Body of pancreas (tissue), 4 donors: ENCODE measurements around the gene CDC25B.

Source experiments
- CTCF ChIP-seq, 7 experiments: fragments of 450-650 bp in 4 of 7; fragments of 200-600 bp in 3 of 7; sonication (generic) in 3 of 7; IDR thresholded peaks; one replicate each; pipeline ENCODE4 v1.5.1; 2016 to 2019; ENCODE audit warnings: antibody characterized with exemption in 7 of 7
- POLR2A ChIP-seq, 3 donors: fragments of 450-650 bp; IDR thresholded peaks; one replicate each; pipeline ENCODE4 v1.6.1; 2016; ENCODE audit warnings: antibody characterized with exemption in 3 of 3, mild to moderate bottlenecking in 2 of 3

GRCh38 chr20:3782597-3782996 lies 13.5 kb upstream of the CDC25B start:
- TF ChIP-seq CTCF (IDR thresholded peaks at IDR 0.05) (no peak), POLR2A (IDR thresholded peaks at IDR 0.05) (no peak)
